Smooth muscle cell of trachea (primary cell): ENCODE measurements around the gene P4HA2. TPM values are rescaled to one million over a fixed set of nuclear protein-coding genes. Genes with fewer than 3 reads are reported as not detected.

Experiments
- total RNA-seq: library from RNA; depleted of rRNA; stranded (reverse); fragments of >200 nt; gene quantifications from 2 replicates; pipeline ENCODE4 v1.2.1, GENCODE V29; 2014

P4HA2 gene
- 225 and 590 TPM in 2 replicates for total RNA-seq

GRCh38 chr5:132227485-132228240 is at the start of gene P4HA2:
TSS of gene P4HA2 (minus strand) at chr5:132227853. CDS start at chr5:132218626, 9,227 bp downstream.

GRCh38 chr5:132257131-132258101 is 29.8 kb upstream of the P4HA2 start, which contains the start of gene PDLIM4:
TSS of gene PDLIM4 (plus strand) at chr5:132257696. CDS start at chr5:132257735, 39 bp downstream.

Other genes with a start within 250 kb of the P4HA2 start
- gene ACSL6, start 216.2 kb downstream of the P4HA2 start, total RNA-seq, result 0.66 TPM in 1 of 2 replicates, not detected in the other
- gene IL3, start 167.2 kb downstream of the P4HA2 start, total RNA-seq, result not detected in 2 replicates
- gene CSF2, start 154.1 kb downstream of the P4HA2 start, total RNA-seq, result 0.17 TPM in 1 of 2 replicates, not detected in the other
- 43.3 and 96.6 TPM in 2 replicates for gene PDLIM4, start 29.8 kb upstream of the P4HA2 start, total RNA-seq
- gene SLC22A4, start 66.5 kb upstream of the P4HA2 start, total RNA-seq, result 2.2 and 3.0 TPM in 2 replicates
- 3.6 and 6.1 TPM in 2 replicates for gene SLC22A5, start 141.9 kb upstream of the P4HA2 start, total RNA-seq